Parathyroid adenoma (tissue), 2 donors: ENCODE results near the gene PCNT.

Experiments used
- H2AFZ ChIP-seq: fragments of 300-600 bp; sonication (generic); one replicate; pipeline ENCODE4 v1.7.0; 2017; ENCODE audit warnings: antibody characterized with exemption, mild to moderate bottlenecking
- H3K27ac ChIP-seq: fragments of 300-600 bp; sonication (generic); one replicate; pipeline ENCODE4 v1.7.0; 2017
- H3K27me3 ChIP-seq: fragments of 300-600 bp; sonication (generic); one replicate; pipeline ENCODE4 v1.7.0; 2017; ENCODE audit warnings: low read length; ENCODE audit not compliant: control insufficient read depth, insufficient read depth
- H3K36me3 ChIP-seq: fragments of 300-600 bp; sonication (generic); one replicate; pipeline ENCODE4 v1.7.0; 2017; ENCODE audit warnings: low read length; ENCODE audit not compliant: control insufficient read depth, insufficient read depth
- H3K4me1 ChIP-seq: fragments of 300-600 bp; sonication (generic); one replicate; pipeline ENCODE4 v1.7.0; 2017; ENCODE audit warnings: control low read depth
- H3K4me2 ChIP-seq: fragments of 300-600 bp; sonication (generic); one replicate; pipeline ENCODE4 v1.7.0; 2017; ENCODE audit warnings: low read length
- H3K4me3 ChIP-seq: fragments of 300-600 bp; sonication (generic); one replicate; pipeline ENCODE4 v1.7.0; 2017; ENCODE audit warnings: low read depth, low read length
- H3K79me2 ChIP-seq: fragments of 300-600 bp; sonication (generic); one replicate; pipeline ENCODE4 v1.7.0; 2017; ENCODE audit warnings: control low read depth
- H3K9ac ChIP-seq: fragments of 300-600 bp; sonication (generic); one replicate; pipeline ENCODE4 v1.7.0; 2017; ENCODE audit warnings: mild to moderate bottlenecking
- H3K9me3 ChIP-seq: fragments of 300-600 bp; sonication (generic); one replicate; pipeline ENCODE4 v1.7.0; 2017; ENCODE audit warnings: low read length; ENCODE audit not compliant: control insufficient read depth
- TF ChIP-seq, protein P1 (sequence below): fragments of 300-600 bp; sonication (generic); IDR thresholded peaks from one replicate; pipeline ENCODE4 v1.7.0; 2017; ENCODE audit warnings: antibody characterized with exemption, mild to moderate bottlenecking
- donor health status: primary hyperparathyroidism.

PCNT gene

DNA sequence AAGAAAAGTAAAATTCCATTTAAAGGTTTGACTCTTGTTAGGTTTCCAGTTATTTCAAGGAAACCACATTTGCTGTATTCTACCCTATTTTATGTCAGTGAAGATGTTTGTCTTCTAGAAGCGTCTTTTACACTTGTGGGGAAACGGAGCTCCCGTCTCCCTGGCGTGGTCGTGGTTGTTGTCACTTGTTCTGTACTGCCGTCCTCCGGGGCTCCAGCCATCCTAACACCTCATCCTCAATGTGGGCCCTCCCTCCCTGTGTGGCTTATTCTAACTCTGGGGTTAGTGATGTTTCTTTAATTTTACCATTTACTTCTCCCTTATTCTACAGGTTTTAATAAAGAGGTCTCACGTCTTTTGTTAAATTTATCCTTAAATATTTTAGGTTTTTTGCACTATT is 82.0 kb downstream of the PCNT start:
- Histone ChIP-seq H3K27ac (no peak overlapping the region), H3K79me2 (no peaks in the 10 kb centered on the region), H3K36me3 (no peaks in the 10 kb centered on the region), H3K9ac (no peak overlapping the region), H2AFZ (no peak overlapping the region), H3K9me3 (no peaks in the 10 kb centered on the region), H3K4me1 (no peaks in the 10 kb centered on the region), H3K4me3 (no peak overlapping the region), H3K27me3 (no peaks in the 10 kb centered on the region), H3K4me2 (no peak overlapping the region)
- TF ChIP-seq, protein P1, sequence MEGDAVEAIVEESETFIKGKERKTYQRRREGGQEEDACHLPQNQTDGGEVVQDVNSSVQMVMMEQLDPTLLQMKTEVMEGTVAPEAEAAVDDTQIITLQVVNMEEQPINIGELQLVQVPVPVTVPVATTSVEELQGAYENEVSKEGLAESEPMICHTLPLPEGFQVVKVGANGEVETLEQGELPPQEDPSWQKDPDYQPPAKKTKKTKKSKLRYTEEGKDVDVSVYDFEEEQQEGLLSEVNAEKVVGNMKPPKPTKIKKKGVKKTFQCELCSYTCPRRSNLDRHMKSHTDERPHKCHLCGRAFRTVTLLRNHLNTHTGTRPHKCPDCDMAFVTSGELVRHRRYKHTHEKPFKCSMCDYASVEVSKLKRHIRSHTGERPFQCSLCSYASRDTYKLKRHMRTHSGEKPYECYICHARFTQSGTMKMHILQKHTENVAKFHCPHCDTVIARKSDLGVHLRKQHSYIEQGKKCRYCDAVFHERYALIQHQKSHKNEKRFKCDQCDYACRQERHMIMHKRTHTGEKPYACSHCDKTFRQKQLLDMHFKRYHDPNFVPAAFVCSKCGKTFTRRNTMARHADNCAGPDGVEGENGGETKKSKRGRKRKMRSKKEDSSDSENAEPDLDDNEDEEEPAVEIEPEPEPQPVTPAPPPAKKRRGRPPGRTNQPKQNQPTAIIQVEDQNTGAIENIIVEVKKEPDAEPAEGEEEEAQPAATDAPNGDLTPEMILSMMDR = no peak

DNA sequence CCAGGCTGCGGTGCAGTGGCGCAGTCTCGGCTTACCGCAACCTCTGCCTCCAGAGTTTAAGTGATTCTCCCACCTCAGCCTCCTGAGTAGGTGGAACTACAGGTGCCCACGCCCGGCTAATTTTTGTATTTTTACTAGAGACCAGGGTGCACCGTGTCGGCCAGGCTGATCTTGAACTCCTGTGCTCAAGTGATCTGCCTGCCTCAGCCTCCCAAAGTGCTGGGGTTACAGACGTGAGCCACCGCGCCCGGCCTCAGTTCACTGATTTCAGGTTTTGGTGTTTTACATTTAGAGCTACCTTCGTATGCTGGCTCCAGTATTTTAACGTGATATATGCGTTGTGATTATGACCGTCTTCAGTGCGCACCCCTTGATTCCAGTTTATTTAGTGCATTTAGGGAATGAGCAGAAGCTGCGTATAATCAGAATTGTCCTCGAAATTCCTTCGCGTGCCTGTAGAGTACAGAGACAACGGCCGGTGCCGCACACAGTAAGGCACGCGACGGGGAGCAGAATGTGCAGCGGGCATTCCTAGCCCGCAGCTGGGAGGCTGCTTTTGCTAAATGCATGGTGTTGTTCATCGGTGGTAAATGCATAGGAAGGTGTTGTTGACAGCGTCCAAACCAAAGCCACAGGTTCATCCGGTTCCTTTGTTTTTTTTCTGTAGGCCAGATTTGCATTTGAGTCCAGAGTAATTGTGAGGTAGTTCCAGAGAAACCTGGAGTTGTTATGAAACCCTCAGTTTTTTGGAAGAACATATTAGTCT is 85.9 kb downstream of the PCNT start:
- H3K4me1 ChIP-seq = no peaks in the 10 kb centered on the region
- H3K4me3 ChIP-seq = no peak overlapping the region
- no peak overlapping the region for H3K9ac ChIP-seq
- H3K79me2 ChIP-seq = no peaks in the 10 kb centered on the region
- H3K27ac ChIP-seq = no peak overlapping the region
- TF ChIP-seq, protein P1 = no peak
- no peak overlapping the region for H3K4me2 ChIP-seq
- no peaks in the 10 kb centered on the region for H3K36me3 ChIP-seq
- H3K27me3 ChIP-seq = no peaks in the 10 kb centered on the region
- H2AFZ ChIP-seq = no peak overlapping the region
- H3K9me3 ChIP-seq = no peaks in the 10 kb centered on the region

DNA sequence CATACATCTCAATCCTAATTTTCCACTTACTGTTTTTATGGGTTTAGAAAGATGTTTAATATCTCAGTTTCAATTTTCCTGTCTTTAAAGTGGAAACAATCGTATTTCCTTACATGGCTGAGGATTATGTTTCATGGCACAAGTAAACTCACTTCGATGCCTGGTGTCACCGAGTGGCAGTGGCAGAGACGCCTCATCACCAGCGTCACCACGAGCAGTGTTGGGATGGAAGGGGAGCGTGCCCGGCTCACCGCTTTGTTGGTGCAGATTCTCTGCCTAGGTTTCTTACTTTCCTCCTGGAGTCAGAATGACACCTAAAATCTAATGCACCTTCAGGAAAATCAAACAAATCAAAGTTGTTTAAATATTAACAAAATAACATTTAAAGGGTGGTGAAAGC is 86.6 kb downstream of the PCNT start:
- Histone ChIP-seq H3K36me3 (no peaks in the 10 kb centered on the region), H3K9ac (no peak overlapping the region), H3K79me2 (no peaks in the 10 kb centered on the region), H3K4me1 (no peaks in the 10 kb centered on the region), H3K4me3 (no peak overlapping the region), H2AFZ (no peak overlapping the region), H3K27ac (no peak overlapping the region), H3K9me3 (no peaks in the 10 kb centered on the region), H3K4me2 (no peak overlapping the region), H3K27me3 (no peaks in the 10 kb centered on the region)
- TF ChIP-seq, protein P1 = no peak

DNA sequence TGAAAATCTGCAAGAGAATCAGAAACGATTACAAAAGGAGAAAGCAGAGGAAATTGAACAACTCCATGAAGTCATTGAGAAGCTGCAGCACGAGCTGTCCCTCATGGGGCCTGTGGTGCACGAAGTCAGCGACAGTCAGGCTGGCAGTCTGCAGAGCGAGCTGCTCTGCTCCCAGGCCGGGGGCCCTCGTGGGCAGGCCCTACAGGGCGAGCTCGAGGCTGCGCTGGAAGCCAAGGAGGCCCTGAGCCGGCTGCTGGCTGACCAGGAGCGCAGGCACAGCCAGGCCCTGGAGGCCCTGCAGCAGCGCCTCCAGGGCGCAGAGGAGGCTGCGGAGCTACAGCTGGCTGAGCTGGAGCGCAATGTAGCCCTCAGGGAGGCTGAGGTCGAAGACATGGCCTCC is 87.3 kb downstream of the PCNT start:
- H3K4me2 ChIP-seq = no peak overlapping the region

More for the DNA sequence above, 87.3 kb downstream of the PCNT start:
- no peak overlapping the region for H3K27ac ChIP-seq
- no peak overlapping the region for H3K4me3 ChIP-seq
- no peaks in the 10 kb centered on the region for H3K27me3 ChIP-seq
- TF ChIP-seq, protein P1 = no peak
- no peaks in the 10 kb centered on the region for H3K9me3 ChIP-seq
- no peak overlapping the region for H3K9ac ChIP-seq
- no peaks in the 10 kb centered on the region for H3K36me3 ChIP-seq
- no peaks in the 10 kb centered on the region for H3K79me2 ChIP-seq
- no peak overlapping the region for H2AFZ ChIP-seq
- no peaks in the 10 kb centered on the region for H3K4me1 ChIP-seq
